Pancreas (tissue), 10 donors: ENCODE results near the gene TOMM40L. TPM values are rescaled to one million over a fixed set of nuclear protein-coding genes. Genes with fewer than 3 reads are reported as not detected.
A peak's percentile ranks its signal among the peaks of the same experiment; 100 is the strongest.

ENCODE experiments used
- ATAC-seq, 4 donors: fragments of 200-7000 bp; cut with Tn5 transposase; one replicate each; pipeline versions ENCODE4 v1.8.0 to v1.9.1; 2020; ENCODE audit warnings: mild to moderate bottlenecking in 4 of 4, moderate library complexity in 4 of 4
- DNase-seq, 6 donors: peaks; one replicate each; pipeline ENCODE4 v3.0.0-alpha.2; 2020
- FAIRE-seq: peaks from 2 replicates; lab custom pipeline; 2012; peaks lifted over from hg19 to GRCh38; lab: Jason Lieb, UNC
- H3K27ac ChIP-seq, 4 donors: fragments of 200-600 bp; sonication (generic); 1 replicate in 3 of 4; 2 replicates in 1 of 4; pipeline versions ENCODE4 v1.5.0 to v1.8.0; 2020
- H3K27me3 ChIP-seq, 4 donors: fragments of 200-600 bp; one replicate each; pipeline ENCODE4 v1.8.0; 2021
- H3K36me3 ChIP-seq, 3 donors: fragments of 200-600 bp; sonication (generic) in 1 of 3; one replicate each; pipeline versions ENCODE4 v1.5.0 to v1.8.0; 2020 to 2021
- H3K4me1 ChIP-seq, 3 donors: fragments of 200-600 bp; one replicate each; pipeline ENCODE4 v1.8.0; 2021
- H3K4me3 ChIP-seq, 4 donors: fragments of 200-600 bp; sonication (generic) in 2 of 4; one replicate each; pipeline versions ENCODE4 v1.5.0 to v1.8.0; 2020 to 2021
- H3K9me3 ChIP-seq, 4 donors: fragments of 200-600 bp; one replicate each; pipeline ENCODE4 v1.8.0; 2021
- WGBS, 2 donors: extraction: QIAGEN DNeasy Blood & Tissue Kit; methylation state at CpG; one replicate each; pipeline ENCODE4 v1.1.7; 2013; 5-methylcytosine and 5-hydroxymethylcytosine counted together
- intact Hi-C, 3 donors: fragments of 100-400 bp; cut with DNase I; formaldehyde crosslinking; loops; one replicate each; pipeline versions ENCODE4 v1.11.1 to v1.14.2; 2022
- polyA plus RNA-seq, 2 donors: library from polyadenylated mRNA; stranded (reverse); fragments of 200-250 nt; gene quantifications; one replicate each; pipeline ENCODE4 v1.2.3, GENCODE V29; 2013
- total RNA-seq, 6 donors: library from RNA; stranded (reverse); fragmentation: NEBNext Ultra II Directional in 4 of 6; extraction: Animal tissue kit (Norgen Biotek cat#: 25700) in 4 of 6; gene quantifications; one replicate each; pipeline versions ENCODE4 v1.2.1 to v1.2.4, GENCODE V29; 2021 to 2023
- TF ChIP-seq, protein P1 (sequence below), 4 donors: fragments of 200-600 bp; sonication (generic) in 3 of 4; IDR thresholded peaks; one replicate each; pipeline versions ENCODE4 v1.5.0 to v1.8.0; 2021; ENCODE audit warnings: antibody characterized with exemption in 4 of 4
- donor health status: healthy with polysubstance abuse.
- donor health status: DM: no; HTN: no; CAD: no; lungs with moderate emphysema.
- donor health status: DM: no; HTN: no; CAD: no.
- donor health status: control.
- donor health status: control.
- donor health status: Bipolar disorder and iron deficiency.
- donor health status: DM: yes; HTN: yes; CAD: no.
- donor health status: DM: no; HTN: no; CAD: no.
- donor health status: DM: no; HTN: no; CAD: no.
- donor health status: DM: yes; HTN: yes; CAD: no.

The TOMM40L gene
- total and polyA plus RNA-seq, 8 donors: 1.4 to 5.6 (median 3.1) TPM

DNA sequence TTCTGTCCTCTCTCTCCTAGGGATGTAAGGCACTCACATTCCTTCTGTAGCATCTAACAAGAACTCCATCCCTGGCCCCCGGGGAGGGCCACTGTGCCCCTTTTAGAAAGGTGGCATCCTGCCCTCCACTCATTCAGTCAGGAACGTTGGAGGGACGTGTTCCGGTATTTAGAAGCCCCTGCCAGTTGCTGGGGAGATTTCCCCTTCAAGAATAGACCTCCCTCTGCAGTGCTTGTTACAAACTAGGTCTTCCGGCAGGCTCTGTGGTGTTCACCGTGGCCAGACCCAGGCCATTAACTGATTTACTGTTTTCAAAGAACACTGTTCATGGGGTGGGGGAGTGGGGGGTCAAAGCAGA, 33.5 kb downstream of the TOMM40L start:
- FAIRE-seq (no peak), DNase-seq (no peak), ATAC-seq (no peak)
- H3K27me3 ChIP-seq: peaks cover 0 to 5% (median 0%) of the 10 kb centered on the region in 4 donors
- H3K36me3 ChIP-seq: no peaks in the 10 kb centered on the region
- 56 to 59% methylated on average over 6 of the region's 6 CpGs for WGBS, 2 donors
- no peaks in the 10 kb centered on the region for H3K9me3 ChIP-seq
- peak overlapping the region in 1 of 4 donors; percentile 58 for H3K4me3 ChIP-seq
- intact Hi-C loops: no loop called here
- no peak overlapping the region for H3K27ac ChIP-seq
- TF ChIP-seq, protein P1, sequence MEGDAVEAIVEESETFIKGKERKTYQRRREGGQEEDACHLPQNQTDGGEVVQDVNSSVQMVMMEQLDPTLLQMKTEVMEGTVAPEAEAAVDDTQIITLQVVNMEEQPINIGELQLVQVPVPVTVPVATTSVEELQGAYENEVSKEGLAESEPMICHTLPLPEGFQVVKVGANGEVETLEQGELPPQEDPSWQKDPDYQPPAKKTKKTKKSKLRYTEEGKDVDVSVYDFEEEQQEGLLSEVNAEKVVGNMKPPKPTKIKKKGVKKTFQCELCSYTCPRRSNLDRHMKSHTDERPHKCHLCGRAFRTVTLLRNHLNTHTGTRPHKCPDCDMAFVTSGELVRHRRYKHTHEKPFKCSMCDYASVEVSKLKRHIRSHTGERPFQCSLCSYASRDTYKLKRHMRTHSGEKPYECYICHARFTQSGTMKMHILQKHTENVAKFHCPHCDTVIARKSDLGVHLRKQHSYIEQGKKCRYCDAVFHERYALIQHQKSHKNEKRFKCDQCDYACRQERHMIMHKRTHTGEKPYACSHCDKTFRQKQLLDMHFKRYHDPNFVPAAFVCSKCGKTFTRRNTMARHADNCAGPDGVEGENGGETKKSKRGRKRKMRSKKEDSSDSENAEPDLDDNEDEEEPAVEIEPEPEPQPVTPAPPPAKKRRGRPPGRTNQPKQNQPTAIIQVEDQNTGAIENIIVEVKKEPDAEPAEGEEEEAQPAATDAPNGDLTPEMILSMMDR (IDR thresholded peaks at IDR 0.05): no peak
- peaks cover 0 to 3% (median 0%) of the 10 kb centered on the region in 3 donors for H3K4me1 ChIP-seq

GRCh38 chr1:161259765-161260164, 33.9 kb downstream of the TOMM40L start:
- FAIRE-seq (no peak), DNase-seq (no peak), ATAC-seq (no peak)
- 66 to 78% methylated on average over 1 of the region's 1 CpG for WGBS, 2 donors
- Histone ChIP-seq H3K27me3 (peaks cover 0 to 5% (median 0%) of the 10 kb centered on the region in 4 donors), H3K4me3 (no peak overlapping the region), H3K9me3 (no peaks in the 10 kb centered on the region), H3K4me1 (peaks cover 0 to 3% (median 0%) of the 10 kb centered on the region in 3 donors), H3K36me3 (no peaks in the 10 kb centered on the region), H3K27ac (no peak overlapping the region)
- intact Hi-C loops: no loop called here
- TF ChIP-seq, protein P1 (IDR thresholded peaks at IDR 0.05): no peak

GRCh38 chr1:161260376-161261260, 34.8 kb downstream of the TOMM40L start:
- no peak for ATAC-seq
- DNase-seq: no peak
- Histone ChIP-seq H3K36me3 (no peaks in the 10 kb centered on the region), H3K9me3 (no peaks in the 10 kb centered on the region), H3K27ac (no peak overlapping the region), H3K27me3 (peaks cover 0 to 5% (median 0%) of the 10 kb centered on the region in 4 donors), H3K4me1 (peaks cover 0 to 3% (median 0%) of the 10 kb centered on the region in 3 donors), H3K4me3 (no peak overlapping the region)
- TF ChIP-seq, protein P1 (IDR thresholded peaks at IDR 0.05): no peak
- intact Hi-C loops: no loop called here
- WGBS, 2 donors: 62 to 64% methylated on average over 9 of the region's 9 CpGs
- no peak for FAIRE-seq

DNA sequence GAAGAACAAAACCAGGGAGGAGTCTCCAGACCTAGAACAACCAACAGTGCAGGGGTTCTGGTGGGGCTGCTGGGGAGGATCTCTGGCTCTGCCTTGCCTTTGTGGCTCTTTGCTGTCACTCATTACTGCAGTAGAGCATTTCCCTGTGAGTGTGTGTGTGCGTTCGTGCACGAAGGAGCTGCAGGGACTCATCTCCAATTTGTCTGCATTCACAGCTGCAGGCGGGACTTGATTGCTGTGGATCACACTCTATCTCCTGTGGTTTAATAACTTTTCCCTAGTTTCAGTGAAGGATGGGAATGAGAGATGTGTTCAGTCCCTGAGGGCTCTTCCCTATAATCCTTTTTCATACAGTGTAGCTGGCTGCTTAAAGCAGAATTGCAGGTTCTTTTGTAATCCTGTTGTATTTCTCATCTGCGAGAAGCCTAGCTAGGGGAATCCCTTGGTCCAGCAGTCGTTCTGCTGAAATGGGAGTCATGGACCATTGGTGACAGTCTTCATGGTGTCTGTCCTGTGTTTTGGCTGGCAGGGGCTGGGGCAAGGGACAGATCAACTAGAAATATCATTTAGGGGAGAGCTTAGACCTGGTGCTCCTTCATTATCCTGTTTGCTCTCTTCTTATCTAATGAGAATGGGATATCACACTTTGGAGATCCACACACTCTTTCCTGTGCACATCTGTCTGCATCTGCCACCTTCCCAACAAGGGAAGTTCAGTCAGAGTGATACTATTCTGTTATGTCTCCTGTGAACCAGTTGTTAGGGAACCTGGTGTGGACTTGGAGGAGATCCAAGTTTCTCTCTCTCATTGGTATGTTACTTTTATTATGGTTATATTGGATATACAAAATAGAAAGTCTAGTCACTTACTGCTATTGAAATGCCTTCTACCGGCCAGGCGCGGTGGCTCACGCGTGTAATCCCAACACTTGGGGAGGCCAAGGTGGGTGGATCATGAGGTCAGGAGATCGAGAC, 35.7 kb downstream of the TOMM40L start:
- 78 to 79% methylated on average over 12 of the region's 12 CpGs for whole genome bisulfite sequencing, 2 donors
- Histone ChIP-seq H3K9me3 (no peaks in the 10 kb centered on the region), H3K27ac (no peak overlapping the region), H3K27me3 (peaks cover 0 to 5% (median 0%) of the 10 kb centered on the region in 4 donors), H3K4me1 (peaks cover 0 to 3% (median 0%) of the 10 kb centered on the region in 3 donors), H3K36me3 (no peaks in the 10 kb centered on the region), H3K4me3 (no peak overlapping the region)
- FAIRE-seq: no peak
- TF ChIP-seq, protein P1 (IDR thresholded peaks at IDR 0.05): no peak
- intact Hi-C loops: no loop called here
- ATAC-seq: peak in 1 of 4 donors; percentile 29
- no peak for DNase-seq
